Caco-2 (cell line): Measurements from ENCODE around the gene FAM234A. TPM values are rescaled to one million over a fixed set of nuclear protein-coding genes. Genes with fewer than 3 reads are reported as not detected.
A peak's percentile ranks its signal among the peaks of the same experiment; 100 is the strongest.

Experiments
- Bru-seq: library from RNA; stranded (reverse); fragments of 400-500 nt; gene quantifications from one replicate; lab custom pipeline; 2021; lab: Mats Ljungman, UMichigan
- BruChase-seq, 2 experiments: library from RNA; stranded (reverse); fragments of 400-500 nt; gene quantifications; one replicate each; lab custom pipeline; 2021; lab: Mats Ljungman, UMichigan
- BruUV-seq: library from RNA; stranded (reverse); fragments of 400-500 nt; replicated peaks from 2 replicates; lab custom pipeline; 2021; lab: Mats Ljungman, UMichigan
- CTCF ChIA-PET: fragments of 300-600 bp; sonication (Branson Sonifier 250); formaldehyde crosslinking; loops from one replicate; lab custom pipeline; 2022; ENCODE audit warnings: antibody characterized with exemption; lab: Charles Lee
- POLR2A ChIA-PET: fragments of 300-600 bp; sonication (Branson Sonifier 250); formaldehyde crosslinking; loops from one replicate; lab custom pipeline; 2022; ENCODE audit warnings: antibody characterized with exemption; lab: Charles Lee
- DNase-seq, 2 experiments: peaks; one replicate each; pipeline versions ENCODE4 v3.0.0 to v3.0.0-alpha.2; 2020 to 2022
- H3K27me3 ChIP-seq: replicated peaks from 2 replicates; pipeline ENCODE4 v1.6.0; 2011; ENCODE audit warnings: low read length; ENCODE audit not compliant: control insufficient read depth, insufficient read depth
- H3K36me3 ChIP-seq: 2 replicates; pipeline ENCODE4 v1.5.1; 2011; ENCODE audit warnings: low read length; ENCODE audit not compliant: control insufficient read depth, insufficient read depth
- H3K4me1 ChIP-seq: fragments of 250-450 bp; sonication (Bioruptor Pico); 2 replicates; pipeline ENCODE4 v1.5.1; 2020; ENCODE audit warnings: mild to moderate bottlenecking
- H3K4me3 ChIP-seq: 2 replicates; pipeline ENCODE4 v1.5.1; 2011; ENCODE audit warnings: low read depth, mild to moderate bottlenecking, control low read depth, low read length
- H3K9me3 ChIP-seq: fragments of 250-450 bp; sonication (Bioruptor Pico); 2 replicates; pipeline ENCODE4 v1.5.1; 2020; ENCODE audit warnings: mild to moderate bottlenecking, moderate library complexity
- H3K27ac Mint-ChIP-seq: one replicate; pipeline ENCODE4 v1.8.0; 2022; ENCODE audit warnings: mixed read lengths; ENCODE audit not compliant: unreplicated experiment
- H3K27me3 Mint-ChIP-seq: one replicate; pipeline ENCODE4 v1.8.0; 2022; ENCODE audit warnings: mixed read lengths; ENCODE audit not compliant: insufficient read depth, unreplicated experiment
- H3K36me3 Mint-ChIP-seq: one replicate; pipeline ENCODE4 v1.8.0; 2022; ENCODE audit warnings: mild to moderate bottlenecking, mixed read lengths; ENCODE audit not compliant: insufficient read depth, unreplicated experiment
- H3K4me1 Mint-ChIP-seq: one replicate; pipeline ENCODE4 v1.8.0; 2022; ENCODE audit warnings: low read depth, mixed read lengths; ENCODE audit not compliant: unreplicated experiment
- H3K4me3 Mint-ChIP-seq: one replicate; pipeline ENCODE4 v1.8.0; 2022; ENCODE audit warnings: mild to moderate bottlenecking, moderate library complexity, mixed read lengths; ENCODE audit not compliant: unreplicated experiment
- H3K9me3 Mint-ChIP-seq: one replicate; pipeline ENCODE4 v1.8.0; 2022; ENCODE audit warnings: mixed read lengths; ENCODE audit not compliant: unreplicated experiment
- intact Hi-C: fragments of 100-400 bp; cut with micrococcal nuclease; formaldehyde crosslinking; loops from one replicate; pipeline ENCODE4 v1.10.0; 2022; ENCODE audit not compliant: unreplicated experiment
- long read RNA-seq: library from polyadenylated mRNA; stranded (forward); transcript quantifications from one replicate; pipeline ENCODE4 v2.0.0, GENCODE V29; 2022
- total RNA-seq: library from RNA; stranded (reverse); gene quantifications from 2 replicates; pipeline ENCODE4 v1.2.3, GENCODE V29; 2022
- TF ChIP-seq, protein P1 (sequence below), 2 experiments: fragments of 200-600 bp in 1 of 2; IDR thresholded peaks; 1 replicate in 1 of 2; 2 replicates in 1 of 2; pipeline versions ENCODE4 v1.5.1 to v1.8.0; 2011 to 2022; ENCODE audit warnings: antibody characterized with exemption in 1 of 2, control low read depth in 1 of 2, inconsistent platforms in 1 of 2, low read depth in 1 of 2, low read length in 1 of 2, mild to moderate bottlenecking in 1 of 2, moderate library complexity in 1 of 2; ENCODE audit not compliant: insufficient read depth in 1 of 2, severe bottlenecking in 1 of 2, unreplicated experiment in 1 of 2

The FAM234A gene, protein sequence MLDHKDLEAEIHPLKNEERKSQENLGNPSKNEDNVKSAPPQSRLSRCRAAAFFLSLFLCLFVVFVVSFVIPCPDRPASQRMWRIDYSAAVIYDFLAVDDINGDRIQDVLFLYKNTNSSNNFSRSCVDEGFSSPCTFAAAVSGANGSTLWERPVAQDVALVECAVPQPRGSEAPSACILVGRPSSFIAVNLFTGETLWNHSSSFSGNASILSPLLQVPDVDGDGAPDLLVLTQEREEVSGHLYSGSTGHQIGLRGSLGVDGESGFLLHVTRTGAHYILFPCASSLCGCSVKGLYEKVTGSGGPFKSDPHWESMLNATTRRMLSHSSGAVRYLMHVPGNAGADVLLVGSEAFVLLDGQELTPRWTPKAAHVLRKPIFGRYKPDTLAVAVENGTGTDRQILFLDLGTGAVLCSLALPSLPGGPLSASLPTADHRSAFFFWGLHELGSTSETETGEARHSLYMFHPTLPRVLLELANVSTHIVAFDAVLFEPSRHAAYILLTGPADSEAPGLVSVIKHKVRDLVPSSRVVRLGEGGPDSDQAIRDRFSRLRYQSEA
- total RNA-seq (71.7 and 77.7 TPM in 2 replicates), Bru-seq, nascent RNA (percentile 58 among the genes with signal in this experiment), BruChase-seq, experiment 1, labeled RNA remaining after a 2-hour chase (percentile 61 among the genes with signal in this experiment), BruChase-seq, experiment 2, labeled RNA remaining after a 6-hour chase (percentile 67 among the genes with signal in this experiment)
- long read RNA-seq, transcript FAM234A-203 (13 exons, 3,213 nt), result major isoform, 84 of 167 reads
- long read RNA-seq, partial matches to known transcripts, result 42 of 167 reads
- long read RNA-seq, other reads (novel, unspliced or antisense), result 41 of 167 reads

DNA sequence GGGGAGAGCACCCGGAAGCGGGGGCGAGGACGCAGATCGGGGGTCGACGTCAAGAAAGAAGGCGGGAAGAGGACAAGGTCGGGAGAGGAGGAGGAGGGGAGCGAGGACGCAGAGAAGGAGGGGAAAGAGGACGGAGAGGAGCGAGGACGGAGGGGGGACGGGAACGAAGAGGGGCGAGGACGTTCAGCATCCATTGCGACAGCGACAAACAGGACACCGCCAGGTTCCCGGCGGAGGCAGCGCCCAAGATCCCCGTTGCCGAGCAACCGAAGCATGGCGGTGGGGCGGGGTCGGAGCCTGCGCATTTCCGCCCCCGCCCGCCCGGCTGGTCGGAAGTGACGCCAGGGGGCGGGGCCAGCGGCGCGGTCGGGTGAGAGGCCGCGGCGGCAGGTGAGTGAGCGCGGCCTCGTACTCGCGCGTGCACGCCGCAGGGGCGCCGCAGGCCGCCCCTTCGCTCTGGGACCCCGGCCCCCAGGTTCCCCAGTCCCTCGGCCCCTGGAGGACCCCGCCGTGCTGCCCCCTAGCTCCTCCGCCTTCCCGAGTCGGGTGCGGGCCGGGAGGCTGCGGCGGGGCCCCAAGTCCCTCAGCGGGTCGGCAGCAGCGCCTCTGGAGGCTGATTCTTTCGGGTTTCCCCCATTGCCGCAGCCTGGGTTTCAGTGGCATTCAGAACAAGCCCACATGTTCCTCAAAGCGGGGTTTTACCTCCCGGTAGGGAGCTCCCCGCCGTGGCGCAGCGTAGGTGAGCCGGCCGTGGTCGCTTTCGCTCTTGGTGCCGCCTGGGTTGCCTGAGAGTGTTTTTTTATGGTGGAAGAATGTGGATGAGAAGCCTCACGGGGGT lies at the start of gene FAM234A:
Gene FAM234A, plus strand, starts transcription at position 354 of the 838 bp plus-strand sequence. CDS start 19,593 bp downstream, outside the sequence.
- POLR2A ChIA-PET, result interaction anchor here (0.6 to 1.0 kb wide), 4 partner anchors 18 to 356 kb away, joined by 5 to 19 read pairs (median 9); partner anchors contain the start of gene AXIN1
- H3K4me3 Mint-ChIP-seq, result peak within 1 kb of the TSS; percentile 76

DNA sequence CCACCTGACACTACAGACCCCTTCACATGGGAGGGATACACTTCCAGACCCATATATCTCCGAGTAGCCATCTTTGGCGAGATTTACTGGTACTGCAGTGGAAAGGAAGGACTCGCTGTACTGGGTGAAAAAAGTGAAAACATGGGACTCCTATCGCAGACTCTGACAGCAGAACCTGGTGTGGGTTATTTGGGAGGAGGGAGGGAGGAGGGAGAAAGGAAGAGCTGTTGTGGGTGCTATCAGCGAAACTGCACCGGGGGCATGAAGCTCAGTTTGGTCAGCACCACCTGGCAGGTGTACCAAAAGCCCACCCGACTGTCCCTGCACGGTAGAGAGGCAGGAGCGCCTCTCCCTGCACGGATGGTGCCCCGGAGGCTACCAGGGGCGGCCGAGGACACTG lies 49.4 kb upstream of the FAM234A start:
- ChIA-PET CTCF (no interaction called here), POLR2A (no interaction called here)
- no peaks in the 10 kb centered on the region for H3K9me3 ChIP-seq
- Mint-ChIP-seq H3K4me1 (no peaks in the 10 kb centered on the region), H3K27ac (no peak overlapping the region), H3K36me3 (peaks cover 74% of the 10 kb centered on the region), H3K27me3 (no peaks in the 10 kb centered on the region), H3K4me3 (no peak overlapping the region), H3K9me3 (no peaks in the 10 kb centered on the region)
- no peaks in the 10 kb centered on the region for H3K27me3 ChIP-seq
- no peak for DNase-seq
- peaks cover under 1% of the 10 kb centered on the region for H3K4me1 ChIP-seq
- TF ChIP-seq, protein P1, sequence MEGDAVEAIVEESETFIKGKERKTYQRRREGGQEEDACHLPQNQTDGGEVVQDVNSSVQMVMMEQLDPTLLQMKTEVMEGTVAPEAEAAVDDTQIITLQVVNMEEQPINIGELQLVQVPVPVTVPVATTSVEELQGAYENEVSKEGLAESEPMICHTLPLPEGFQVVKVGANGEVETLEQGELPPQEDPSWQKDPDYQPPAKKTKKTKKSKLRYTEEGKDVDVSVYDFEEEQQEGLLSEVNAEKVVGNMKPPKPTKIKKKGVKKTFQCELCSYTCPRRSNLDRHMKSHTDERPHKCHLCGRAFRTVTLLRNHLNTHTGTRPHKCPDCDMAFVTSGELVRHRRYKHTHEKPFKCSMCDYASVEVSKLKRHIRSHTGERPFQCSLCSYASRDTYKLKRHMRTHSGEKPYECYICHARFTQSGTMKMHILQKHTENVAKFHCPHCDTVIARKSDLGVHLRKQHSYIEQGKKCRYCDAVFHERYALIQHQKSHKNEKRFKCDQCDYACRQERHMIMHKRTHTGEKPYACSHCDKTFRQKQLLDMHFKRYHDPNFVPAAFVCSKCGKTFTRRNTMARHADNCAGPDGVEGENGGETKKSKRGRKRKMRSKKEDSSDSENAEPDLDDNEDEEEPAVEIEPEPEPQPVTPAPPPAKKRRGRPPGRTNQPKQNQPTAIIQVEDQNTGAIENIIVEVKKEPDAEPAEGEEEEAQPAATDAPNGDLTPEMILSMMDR (IDR thresholded peaks at IDR 0.05; ENCODE audit: insufficient read depth in 1 of 2, low read depth in 1 of 2, low read length in 1 of 2, severe bottlenecking in 1 of 2, unreplicated experiment in 1 of 2), result no peak
- no TSS peak for BruUV-seq
- intact Hi-C loops, result no loop called here
- no peak overlapping the region for H3K4me3 ChIP-seq
- peaks cover 5% of the 10 kb centered on the region; the same call in 1 of the 2 replicates for H3K36me3 ChIP-seq

More for the DNA sequence above, at the start of gene FAM234A:
- Mint-ChIP-seq H3K9me3 (no peaks in the 10 kb centered on the region), H3K27ac (peak within 1 kb of the TSS; percentile 92), H3K36me3 (peaks cover 11% of the 10 kb centered on the region), H3K27me3 (no peaks in the 10 kb centered on the region), H3K4me1 (no peaks in the 10 kb centered on the region)
- H3K9me3 ChIP-seq, result no peaks in the 10 kb centered on the region
- peak within 1 kb of the TSS; percentile 53 for H3K4me3 ChIP-seq
- intact Hi-C loops, result no loop called here
- H3K4me1 ChIP-seq, result no peaks in the 10 kb centered on the region
- CTCF ChIA-PET, result interaction anchor here (0.8 to 1.5 kb wide), 3 partner anchors 118 to 133 kb away, joined by 4 to 6 read pairs (median 5); no protein-coding TSS in a partner anchor
- peak; percentile 93 to 96 for DNase-seq
- BruUV-seq, result no TSS peak
- TF ChIP-seq, protein P1 (IDR thresholded peaks at IDR 0.05; ENCODE audit: insufficient read depth in 1 of 2, low read depth in 1 of 2, low read length in 1 of 2, severe bottlenecking in 1 of 2, unreplicated experiment in 1 of 2), result peak; percentile 41 to 43
- H3K27me3 ChIP-seq, result no peaks in the 10 kb centered on the region
- no peaks in the 10 kb centered on the region for H3K36me3 ChIP-seq
